ENCODE data around the gene MAGI2. TPM values are rescaled to one million over a fixed set of nuclear protein-coding genes. Genes with fewer than 3 reads are reported as not detected.

The MAGI2 gene
- total RNA-seq, 1 experiment from 2014 or later = 14.3 TPM

GRCh38 chr7:79301419-79301818, 152.0 kb downstream of the MAGI2 start:
- Histone ChIP-seq H2AK5ac (ENCODE audit: insufficient read length, low read length) (no peak overlapping the region), H3T11ph (ENCODE audit: low read length) (no peak overlapping the region), H2BK120ac (ENCODE audit: low read depth, low read length, poor library complexity, severe bottlenecking) (no peak overlapping the region), H3K23me2 (ENCODE audit: insufficient read length, low read depth, low read length, poor library complexity, severe bottlenecking) (no peaks in the 10 kb centered on the region), H3K79me2 (ENCODE audit: insufficient read depth, low read length) (no peaks in the 10 kb centered on the region), H3K4ac (ENCODE audit: low read depth, low read length) (no peak overlapping the region), H3K4me2 (ENCODE audit: insufficient read depth, insufficient read length, low read length) (no peak overlapping the region), H4K8ac (replicated peaks; ENCODE audit: insufficient read length, low read depth, low read length) (no peak overlapping the region), H2BK12ac (ENCODE audit: insufficient read length, low read depth, low read length) (no peak overlapping the region), H3K9me3 (ENCODE audit: control insufficient read depth, low read depth, low read length) (no peaks in the 10 kb centered on the region), H4K5ac (ENCODE audit: insufficient read length, low read depth, low read length) (no peak overlapping the region), H4K91ac (ENCODE audit: insufficient read length, low read depth, low read length) (no peak overlapping the region), H2BK20ac (ENCODE audit: low read depth, low read length, poor library complexity, severe bottlenecking) (no peak overlapping the region), H3K14ac (ENCODE audit: insufficient read depth, low read length) (no peak overlapping the region), H3K27me3 (ENCODE audit: insufficient read depth, low read length) (no peaks in the 10 kb centered on the region), H4K20me1 (ENCODE audit: control insufficient read depth, insufficient read depth, insufficient read length) (no peaks in the 10 kb centered on the region), H3K18ac (ENCODE audit: insufficient read length, low read depth, low read length) (no peak overlapping the region), H2BK15ac (ENCODE audit: low read depth, low read length) (no peak overlapping the region), H2AFZ (ENCODE audit: low read length) (no peak overlapping the region), H3K9ac (ENCODE audit: extremely low read depth, insufficient read length, low read length) (no peak overlapping the region), H3K4me1 (ENCODE audit: insufficient read depth, low read length) (no peaks in the 10 kb centered on the region), H3K79me1 (ENCODE audit: insufficient read depth, low read depth, low read length, poor library complexity, severe bottlenecking) (no peaks in the 10 kb centered on the region), H3K56ac (ENCODE audit: insufficient read length, low read depth, low read length) (no peak overlapping the region), H2BK5ac (ENCODE audit: insufficient read length, low read length) (no peak overlapping the region), H3K23ac (ENCODE audit: insufficient read length, low read depth, low read length) (no peak overlapping the region), H3K27ac (ENCODE audit: insufficient read length, low read depth, low read length) (no peak overlapping the region)
- Mint-ChIP-seq H3K4me3 (no peak overlapping the region), H3K36me3 (ENCODE audit: insufficient read depth in 1 of 3, low read depth in 3 of 3) (no peaks in the 10 kb centered on the region; a peak in 1 of 7 replicates), H3K27me3 (ENCODE audit: low read depth) (no peaks in the 10 kb centered on the region), H3K9me3 (no peaks in the 10 kb centered on the region), H3K4me1 (no peaks in the 10 kb centered on the region), H3K27ac (no peak overlapping the region)
- DNase-seq = no peak
- TF ChIP-seq CTCF (conservative IDR thresholded peaks at IDR 0.05) = no peak
